HG02588 (cell line): ENCODE results near the gene OTUD6A.

ENCODE experiments used
- ATAC-seq: cut with Tn5 transposase; IDR thresholded peaks from one replicate; pipeline ENCODE4 v1.9.1; 2021; ENCODE audit warnings: mild to moderate bottlenecking, moderate library complexity; ENCODE audit not compliant: unreplicated experiment

OTUD6A gene

GRCh38 chrX:70062076-70062475 is at the start of gene OTUD6A:
Gene OTUD6A (plus strand): TSS chrX:70062457. CDS start chrX:70062525, 68 bp downstream.
- ATAC-seq = no peak

GRCh38 chrX:70012756-70013155 is 49.5 kb upstream of the OTUD6A start:
- no peak for ATAC-seq

GRCh38 chrX:70013466-70014381 is 48.5 kb upstream of the OTUD6A start:
- ATAC-seq = no peak

- no peak for ATAC-seq
Observed at GRCh38 chrX:70016513-70016912, 45.7 kb upstream of the OTUD6A start.

GRCh38 chrX:70022616-70023015 is 39.6 kb upstream of the OTUD6A start:
- ATAC-seq = no peak

- no peak for ATAC-seq
Observed at GRCh38 chrX:70025464-70025863, 36.8 kb upstream of the OTUD6A start.

- ATAC-seq = no peak
Observed at GRCh38 chrX:70026112-70026850, 36.0 kb upstream of the OTUD6A start.

GRCh38 chrX:70026851-70027200 is 35.4 kb upstream of the OTUD6A start:
- ATAC-seq = no peak

GRCh38 chrX:70029863-70030262 is 32.4 kb upstream of the OTUD6A start:
- no peak for ATAC-seq

- ATAC-seq = no peak
Observed at GRCh38 chrX:70030301-70030767, 31.9 kb upstream of the OTUD6A start.

GRCh38 chrX:70032792-70033191 is 29.5 kb upstream of the OTUD6A start:
- ATAC-seq = no peak

GRCh38 chrX:70033348-70034051 is 28.8 kb upstream of the OTUD6A start:
- ATAC-seq = no peak

GRCh38 chrX:70034646-70035045 is 27.6 kb upstream of the OTUD6A start:
- no peak for ATAC-seq

- no peak for ATAC-seq
Observed at GRCh38 chrX:70038515-70038914, 23.7 kb upstream of the OTUD6A start.

- no peak for ATAC-seq
Observed at GRCh38 chrX:70038951-70039350, 23.3 kb upstream of the OTUD6A start.

- no peak for ATAC-seq
Observed at GRCh38 chrX:70039758-70040157, 22.5 kb upstream of the OTUD6A start.

GRCh38 chrX:70041993-70042392 is 20.3 kb upstream of the OTUD6A start:
- ATAC-seq = no peak

- no peak for ATAC-seq
Observed at GRCh38 chrX:70042399-70043371, 19.6 kb upstream of the OTUD6A start.

- ATAC-seq = no peak
Observed at GRCh38 chrX:70043685-70044084, 18.6 kb upstream of the OTUD6A start.

- ATAC-seq = no peak
Observed at GRCh38 chrX:70044541-70045245, 17.6 kb upstream of the OTUD6A start.
